ENCODE data around the gene MAP2K5. TPM values are rescaled to one million over a fixed set of nuclear protein-coding genes. Genes with fewer than 3 reads are reported as not detected.

Gene MAP2K5
- total RNA-seq, 4 donors from 2014 or later = 3.6 to 27.1 (median 18.6) TPM

DNA sequence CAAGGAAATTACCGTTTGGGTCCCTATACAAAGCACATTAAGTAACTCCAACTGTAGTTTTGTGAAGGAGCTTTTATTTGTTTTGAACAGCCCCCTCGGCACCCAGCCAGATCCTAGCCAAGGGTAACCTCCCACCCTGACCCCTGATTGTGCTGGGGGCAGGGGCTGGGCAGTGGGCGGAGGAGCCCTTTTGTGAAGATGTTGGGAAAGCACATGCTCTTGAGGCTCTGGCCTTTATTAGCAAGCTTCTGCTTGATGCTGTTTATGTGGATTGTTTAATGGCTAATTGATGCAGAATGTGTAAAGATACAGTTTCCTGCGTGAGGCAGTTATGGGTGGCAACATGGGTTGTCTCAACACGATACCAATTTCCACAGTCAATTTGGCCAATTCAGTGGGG, 136.5 kb downstream of the MAP2K5 start:
- TF ChIP-seq POLR2A (IDR thresholded peaks at IDR 0.05) = no peak
- TF ChIP-seq, protein P1, sequence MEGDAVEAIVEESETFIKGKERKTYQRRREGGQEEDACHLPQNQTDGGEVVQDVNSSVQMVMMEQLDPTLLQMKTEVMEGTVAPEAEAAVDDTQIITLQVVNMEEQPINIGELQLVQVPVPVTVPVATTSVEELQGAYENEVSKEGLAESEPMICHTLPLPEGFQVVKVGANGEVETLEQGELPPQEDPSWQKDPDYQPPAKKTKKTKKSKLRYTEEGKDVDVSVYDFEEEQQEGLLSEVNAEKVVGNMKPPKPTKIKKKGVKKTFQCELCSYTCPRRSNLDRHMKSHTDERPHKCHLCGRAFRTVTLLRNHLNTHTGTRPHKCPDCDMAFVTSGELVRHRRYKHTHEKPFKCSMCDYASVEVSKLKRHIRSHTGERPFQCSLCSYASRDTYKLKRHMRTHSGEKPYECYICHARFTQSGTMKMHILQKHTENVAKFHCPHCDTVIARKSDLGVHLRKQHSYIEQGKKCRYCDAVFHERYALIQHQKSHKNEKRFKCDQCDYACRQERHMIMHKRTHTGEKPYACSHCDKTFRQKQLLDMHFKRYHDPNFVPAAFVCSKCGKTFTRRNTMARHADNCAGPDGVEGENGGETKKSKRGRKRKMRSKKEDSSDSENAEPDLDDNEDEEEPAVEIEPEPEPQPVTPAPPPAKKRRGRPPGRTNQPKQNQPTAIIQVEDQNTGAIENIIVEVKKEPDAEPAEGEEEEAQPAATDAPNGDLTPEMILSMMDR (IDR thresholded peaks at IDR 0.05) = no peak
- no peaks in the 10 kb centered on the region for H3K27me3 ChIP-seq
- no peak for DNase-seq
- H3K4me1 ChIP-seq = no peaks in the 10 kb centered on the region
- no peak overlapping the region for H3K27ac ChIP-seq
- no peaks in the 10 kb centered on the region for H3K9me3 ChIP-seq
- intact Hi-C loops (cut with DNase I; ENCODE audit: low total_unique reads) = no loop called here
- no peaks in the 10 kb centered on the region for H3K36me3 ChIP-seq
- H3K4me3 ChIP-seq = no peak overlapping the region

DNA sequence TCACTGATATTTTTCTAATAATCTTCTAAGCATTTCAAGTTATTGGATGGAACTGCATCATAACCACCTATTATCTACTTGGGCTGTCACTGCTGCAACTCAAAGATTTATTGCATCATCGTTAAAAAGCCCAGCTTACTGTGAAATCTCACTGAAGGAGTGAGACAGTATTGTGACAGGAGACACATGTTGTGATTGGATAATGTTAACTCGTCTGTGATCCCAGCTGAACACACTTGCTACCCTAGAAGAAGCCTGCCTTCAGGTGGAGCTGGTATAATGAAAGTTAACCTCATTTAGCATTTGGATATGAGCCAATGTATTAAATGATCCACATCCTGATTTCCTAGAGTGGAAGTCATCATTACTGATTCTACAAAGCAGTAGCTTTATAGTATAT, 138.1 kb downstream of the MAP2K5 start:
- peaks cover 0 to 5% of the 10 kb centered on the region in 2 donors for H3K9me3 ChIP-seq
- H3K27me3 ChIP-seq = no peaks in the 10 kb centered on the region
- no peaks in the 10 kb centered on the region for H3K36me3 ChIP-seq
- TF ChIP-seq, protein P1 (IDR thresholded peaks at IDR 0.05) = no peak
- no peak for TF ChIP-seq POLR2A (IDR thresholded peaks at IDR 0.05)
- H3K4me1 ChIP-seq = no peaks in the 10 kb centered on the region
- intact Hi-C loops (cut with DNase I; ENCODE audit: low total_unique reads) = no loop called here
- no peak overlapping the region for H3K4me3 ChIP-seq
- H3K27ac ChIP-seq = no peak overlapping the region
- DNase-seq = no peak

DNA sequence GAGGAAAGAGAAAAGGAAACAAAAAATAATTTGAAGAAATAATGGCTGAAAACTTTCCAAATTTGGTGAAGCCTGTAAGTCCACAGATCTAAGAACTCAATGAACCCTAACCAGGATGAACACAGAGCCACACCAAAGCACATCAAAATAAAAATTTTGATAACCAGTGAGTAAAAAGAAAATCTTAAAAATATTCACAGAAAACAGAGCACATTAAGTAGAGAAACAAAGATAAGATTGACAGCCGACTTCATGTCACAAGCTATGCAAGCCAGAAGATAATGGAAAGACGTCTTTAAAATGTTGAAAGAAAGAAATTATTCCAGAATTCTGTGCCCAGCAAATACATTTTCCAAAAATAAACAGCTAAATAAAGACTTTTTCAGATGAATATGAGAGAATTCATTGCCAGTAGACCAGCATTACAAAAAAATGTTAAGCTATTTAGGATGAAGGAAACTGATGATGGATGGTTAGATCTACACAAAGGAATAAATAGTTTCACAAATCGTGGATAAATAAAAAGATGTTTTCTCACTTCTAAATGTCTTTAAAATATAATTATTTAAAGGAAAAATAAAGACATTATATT, 142.6 kb downstream of the MAP2K5 start:
- TF ChIP-seq, protein P1 (IDR thresholded peaks at IDR 0.05) = no peak
- TF ChIP-seq POLR2A (IDR thresholded peaks at IDR 0.05) = no peak
- Histone ChIP-seq H3K27me3 (no peaks in the 10 kb centered on the region), H3K4me1 (no peaks in the 10 kb centered on the region), H3K4me3 (no peak overlapping the region), H3K9me3 (peaks cover 0 to 9% of the 10 kb centered on the region in 2 donors), H3K27ac (no peak overlapping the region), H3K36me3 (no peaks in the 10 kb centered on the region)
- DNase-seq = no peak
- intact Hi-C loops (cut with DNase I; ENCODE audit: low total_unique reads) = no loop called here

DNA sequence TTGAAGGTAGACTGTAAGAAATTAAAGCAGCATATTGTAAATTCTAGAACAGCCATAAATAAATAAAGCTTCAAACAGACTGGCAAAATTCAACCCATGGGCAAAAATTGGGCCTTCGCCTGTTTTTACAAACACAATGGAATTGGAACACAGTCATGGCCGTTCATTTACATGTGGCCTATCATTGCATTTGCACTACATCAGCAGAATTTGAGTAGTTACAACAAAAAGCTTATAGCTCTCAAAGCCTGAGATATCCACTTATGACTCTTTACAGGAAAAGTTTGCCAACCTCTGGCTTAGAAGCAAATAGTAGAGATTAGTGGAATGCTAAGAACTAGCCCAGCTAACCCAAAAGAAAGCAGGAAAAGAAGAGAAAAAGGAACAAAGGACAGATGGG, 143.2 kb downstream of the MAP2K5 start:
- Histone ChIP-seq H3K27ac (no peak overlapping the region), H3K27me3 (no peaks in the 10 kb centered on the region), H3K4me3 (no peak overlapping the region), H3K36me3 (no peaks in the 10 kb centered on the region), H3K9me3 (peaks cover 0 to 9% of the 10 kb centered on the region in 2 donors), H3K4me1 (no peaks in the 10 kb centered on the region)
- intact Hi-C loops (cut with DNase I; ENCODE audit: low total_unique reads) = no loop called here
- no peak for DNase-seq
- TF ChIP-seq, protein P1 (IDR thresholded peaks at IDR 0.05) = no peak
- TF ChIP-seq POLR2A (IDR thresholded peaks at IDR 0.05) = no peak

DNA sequence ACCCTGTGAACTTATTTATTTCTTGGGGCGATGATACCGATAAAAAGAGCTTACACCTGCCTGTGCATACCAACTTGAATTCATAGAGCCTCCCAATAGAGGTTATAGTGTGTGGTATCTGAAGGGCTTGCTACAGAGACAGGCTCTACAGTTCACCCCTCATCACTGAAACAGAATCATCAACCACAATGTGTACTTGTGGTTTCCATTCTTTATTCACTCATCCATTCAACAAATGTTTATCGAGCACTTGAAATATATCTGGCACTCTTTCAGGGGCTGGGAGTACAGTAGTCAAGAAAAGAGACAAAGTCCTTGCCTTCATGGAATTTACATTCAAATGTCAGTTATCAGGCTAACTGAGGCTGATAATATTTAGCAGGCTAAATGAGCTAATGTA, 148.4 kb downstream of the MAP2K5 start:
- Histone ChIP-seq H3K4me1 (no peaks in the 10 kb centered on the region), H3K9me3 (peaks cover 0 to under 1% of the 10 kb centered on the region in 2 donors), H3K27ac (no peak overlapping the region), H3K27me3 (no peaks in the 10 kb centered on the region), H3K4me3 (no peak overlapping the region), H3K36me3 (no peaks in the 10 kb centered on the region)
- DNase-seq = no peak
- intact Hi-C loops (cut with DNase I; ENCODE audit: low total_unique reads) = no loop called here
- TF ChIP-seq, protein P1 (IDR thresholded peaks at IDR 0.05) = no peak
- TF ChIP-seq POLR2A (IDR thresholded peaks at IDR 0.05) = no peak

Measured in uterus (tissue), 4 donors.